HEK293 (cell line): Measurements from ENCODE around the gene ACTL9.

Experiments
- ATF2 ChIP-seq: fragments of 450-650 bp; formaldehyde crosslinking; IDR thresholded peaks from 2 replicates; pipeline ENCODE4 v1.5.1; 2016; ENCODE audit warnings: missing biosample characterization, missing genetic modification characterization, low read depth
- CTCF ChIP-seq: fragments of 450-650 bp; formaldehyde crosslinking; IDR thresholded peaks from 2 replicates; pipeline ENCODE4 v1.5.1; 2016; ENCODE audit warnings: missing biosample characterization, missing genetic modification characterization
- ZNF155 ChIP-seq: fragments of 450-650 bp; formaldehyde crosslinking; IDR thresholded peaks from 2 replicates; pipeline ENCODE4 v1.5.1; 2016; ENCODE audit warnings: missing biosample characterization, missing genetic modification characterization
- ZNF354C ChIP-seq: fragments of 450-650 bp; formaldehyde crosslinking; IDR thresholded peaks from 2 replicates; pipeline ENCODE4 v1.5.1; 2016; ENCODE audit warnings: missing biosample characterization, missing genetic modification characterization, low read depth, borderline replicate concordance
- ZNF510 ChIP-seq: fragments of 450-650 bp; formaldehyde crosslinking; IDR thresholded peaks from 2 replicates; pipeline ENCODE4 v1.5.1; 2018; ENCODE audit warnings: mild to moderate bottlenecking, missing genetic modification characterization, missing biosample characterization; ENCODE audit not compliant: insufficient replicate concordance
- ZNF518A ChIP-seq: fragments of 450-650 bp; formaldehyde crosslinking; conservative IDR thresholded peaks from 2 replicates; pipeline ENCODE4 v1.5.1; 2016; ENCODE audit warnings: low read depth, missing biosample characterization, missing genetic modification characterization
- ZNF707 ChIP-seq: fragments of 450-650 bp; formaldehyde crosslinking; IDR thresholded peaks from 2 replicates; pipeline ENCODE4 v1.5.1; 2016; ENCODE audit warnings: missing biosample characterization, missing genetic modification characterization
- ZNF792 ChIP-seq: fragments of 450-650 bp; formaldehyde crosslinking; IDR thresholded peaks from 2 replicates; pipeline ENCODE4 v1.5.1; 2016; ENCODE audit warnings: missing biosample characterization, missing genetic modification characterization
- TF ChIP-seq, protein P1 (sequence below): fragments of 450-650 bp; formaldehyde crosslinking; IDR thresholded peaks from 2 replicates; pipeline ENCODE4 v1.5.1; 2016; ENCODE audit warnings: missing biosample characterization, missing genetic modification characterization, low read depth
- TF ChIP-seq, protein P2 (sequence below): fragments of 450-650 bp; formaldehyde crosslinking; IDR thresholded peaks from 2 replicates; pipeline ENCODE4 v1.5.1; 2016; ENCODE audit warnings: missing biosample characterization, missing genetic modification characterization

DNA sequence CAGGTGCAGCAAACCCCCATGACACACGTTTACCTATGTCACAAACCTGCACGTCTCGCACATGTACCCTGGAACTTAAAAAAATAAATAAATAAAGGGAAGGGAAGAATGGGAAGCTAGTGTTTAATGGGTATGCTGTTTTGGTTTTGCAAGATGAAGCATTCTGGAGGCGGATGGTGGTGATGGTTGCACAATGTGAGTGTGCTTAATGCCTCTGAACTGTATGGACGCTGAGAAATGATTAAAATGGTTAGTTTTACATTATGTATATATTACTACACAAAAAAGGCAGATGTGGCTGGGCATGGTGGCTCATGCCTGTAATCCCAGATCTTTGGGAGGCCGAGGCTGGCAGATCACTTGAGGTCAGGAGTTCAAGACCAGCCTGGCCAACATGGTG, 50.4 kb downstream of the ACTL9 start:
- TF ChIP-seq CTCF (no peak), ZNF792 (tag by site-specific recombination) (no peak), ZNF707 (tag by site-specific recombination) (no peak), ZNF354C (tag by site-specific recombination) (no peak), ATF2 (tag by site-specific recombination) (no peak), ZNF155 (no peak), ZNF510 (no peak), ZNF518A (tag by site-specific recombination) (no peak)
- TF ChIP-seq, protein P1, sequence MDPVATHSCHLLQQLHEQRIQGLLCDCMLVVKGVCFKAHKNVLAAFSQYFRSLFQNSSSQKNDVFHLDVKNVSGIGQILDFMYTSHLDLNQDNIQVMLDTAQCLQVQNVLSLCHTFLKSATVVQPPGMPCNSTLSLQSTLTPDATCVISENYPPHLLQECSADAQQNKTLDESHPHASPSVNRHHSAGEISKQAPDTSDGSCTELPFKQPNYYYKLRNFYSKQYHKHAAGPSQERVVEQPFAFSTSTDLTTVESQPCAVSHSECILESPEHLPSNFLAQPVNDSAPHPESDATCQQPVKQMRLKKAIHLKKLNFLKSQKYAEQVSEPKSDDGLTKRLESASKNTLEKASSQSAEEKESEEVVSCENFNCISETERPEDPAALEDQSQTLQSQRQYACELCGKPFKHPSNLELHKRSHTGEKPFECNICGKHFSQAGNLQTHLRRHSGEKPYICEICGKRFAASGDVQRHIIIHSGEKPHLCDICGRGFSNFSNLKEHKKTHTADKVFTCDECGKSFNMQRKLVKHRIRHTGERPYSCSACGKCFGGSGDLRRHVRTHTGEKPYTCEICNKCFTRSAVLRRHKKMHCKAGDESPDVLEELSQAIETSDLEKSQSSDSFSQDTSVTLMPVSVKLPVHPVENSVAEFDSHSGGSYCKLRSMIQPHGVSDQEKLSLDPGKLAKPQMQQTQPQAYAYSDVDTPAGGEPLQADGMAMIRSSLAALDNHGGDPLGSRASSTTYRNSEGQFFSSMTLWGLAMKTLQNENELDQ (tag by site-specific recombination), result no peak
- TF ChIP-seq, protein P2, sequence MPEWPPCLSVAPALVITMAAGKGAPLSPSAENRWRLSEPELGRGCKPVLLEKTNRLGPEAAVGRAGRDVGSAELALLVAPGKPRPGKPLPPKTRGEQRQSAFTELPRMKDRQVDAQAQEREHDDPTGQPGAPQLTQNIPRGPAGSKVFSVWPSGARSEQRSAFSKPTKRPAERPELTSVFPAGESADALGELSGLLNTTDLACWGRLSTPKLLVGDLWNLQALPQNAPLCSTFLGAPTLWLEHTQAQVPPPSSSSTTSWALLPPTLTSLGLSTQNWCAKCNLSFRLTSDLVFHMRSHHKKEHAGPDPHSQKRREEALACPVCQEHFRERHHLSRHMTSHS (tag by site-specific recombination), result no peak
